Loucy (cell line): ENCODE data around the gene HACD3.

ENCODE experiments used
- H2AFZ ChIP-seq: fragments of 200-600 bp; sonication (generic); 2 replicates; pipeline ENCODE4 v1.6.0; 2016; ENCODE audit warnings: antibody characterized with exemption, mild to moderate bottlenecking, low read length, moderate library complexity
- H3F3A ChIP-seq: fragments of 200-600 bp; 2 replicates; pipeline ENCODE4 v1.6.0; 2016; ENCODE audit warnings: antibody characterized with exemption, low read depth, mild to moderate bottlenecking
- H3K27me3 ChIP-seq: fragments of 200-600 bp; sonication (generic); 2 replicates; pipeline ENCODE4 v1.6.1; 2014; ENCODE audit warnings: low read length, mild to moderate bottlenecking; ENCODE audit not compliant: insufficient read depth, poor library complexity, severe bottlenecking
- H3K36me3 ChIP-seq: fragments of 200-600 bp; sonication (generic); 2 replicates; pipeline ENCODE4 v1.6.1; 2016; ENCODE audit warnings: low read length; ENCODE audit not compliant: insufficient read depth
- H3K4me1 ChIP-seq: fragments of 200-600 bp; sonication (generic); 2 replicates; pipeline ENCODE4 v1.5.1; 2014; ENCODE audit warnings: low read length, mild to moderate bottlenecking; ENCODE audit not compliant: insufficient read depth, poor library complexity, severe bottlenecking
- H3K4me2 ChIP-seq: fragments of 200-600 bp; sonication (generic); 2 replicates; pipeline ENCODE4 v1.6.0; 2014; ENCODE audit warnings: antibody characterized with exemption, low read length, low read depth, mild to moderate bottlenecking; ENCODE audit not compliant: poor library complexity, severe bottlenecking
- H3K4me3 ChIP-seq: fragments of 200-600 bp; sonication (generic); 2 replicates; pipeline ENCODE4 v1.5.1; 2014; ENCODE audit warnings: low read length, mild to moderate bottlenecking, mixed read lengths; ENCODE audit not compliant: poor library complexity, severe bottlenecking
- H3K79me2 ChIP-seq: fragments of 200-600 bp; sonication (generic); 2 replicates; pipeline ENCODE4 v1.6.1; 2014; ENCODE audit warnings: low read length; ENCODE audit not compliant: insufficient read depth
- H3K9ac ChIP-seq: fragments of 200-600 bp; sonication (generic); 2 replicates; pipeline ENCODE4 v1.6.0; 2014; ENCODE audit warnings: mild to moderate bottlenecking, low read depth, low read length, moderate library complexity; ENCODE audit not compliant: poor library complexity, severe bottlenecking
- H3K9me2 ChIP-seq: fragments of 200-600 bp; sonication (generic); replicated peaks from 2 replicates; pipeline ENCODE4 v1.6.1; 2016; ENCODE audit warnings: low read depth, low read length, mixed read lengths
- H3K9me3 ChIP-seq: fragments of 200-600 bp; sonication (generic); 2 replicates; pipeline ENCODE4 v1.6.1; 2014; ENCODE audit warnings: mild to moderate bottlenecking, antibody characterized with exemption, low read length, low read depth; ENCODE audit not compliant: insufficient read depth
- H4K20me1 ChIP-seq: fragments of 200-600 bp; sonication (generic); 2 replicates; pipeline ENCODE4 v1.6.0; 2014; ENCODE audit warnings: antibody characterized with exemption, low read length, mild to moderate bottlenecking; ENCODE audit not compliant: insufficient read depth, poor library complexity, severe bottlenecking
- CTCF ChIP-seq: fragments of 200-600 bp; sonication (generic); conservative IDR thresholded peaks from 2 replicates; pipeline ENCODE4 v1.5.1; 2014; ENCODE audit warnings: mild to moderate bottlenecking, antibody characterized with exemption, low read length
- EZH2phosphoT487 ChIP-seq: fragments of 200-600 bp; IDR thresholded peaks from 2 replicates; pipeline ENCODE4 v1.6.1; 2018; ENCODE audit warnings: antibody characterized with exemption, mild to moderate bottlenecking, moderate library complexity, borderline replicate concordance

HACD3 gene

GRCh38 chr15:65521350-65521749 is 8.9 kb upstream of the HACD3 start:
- Histone ChIP-seq H3F3A (peaks cover 6% of the 10 kb centered on the region), H2AFZ (no peak overlapping the region), H3K4me1 (peaks cover 10% of the 10 kb centered on the region), H3K9ac (no peak overlapping the region), H3K36me3 (no peaks in the 10 kb centered on the region), H3K9me3 (no peaks in the 10 kb centered on the region), H3K27me3 (no peaks in the 10 kb centered on the region), H3K4me3 (no peak overlapping the region), H4K20me1 (peaks cover 7% of the 10 kb centered on the region), H3K79me2 (peaks cover 6% of the 10 kb centered on the region), H3K9me2 (no peaks in the 10 kb centered on the region), H3K4me2 (no peak overlapping the region)
- TF ChIP-seq EZH2phosphoT487 (no peak), CTCF (no peak)

GRCh38 chr15:65524226-65524625 is 6.0 kb upstream of the HACD3 start:
- Histone ChIP-seq H2AFZ (no peak overlapping the region), H3K9ac (no peak overlapping the region), H3K9me2 (no peaks in the 10 kb centered on the region), H3K27me3 (no peaks in the 10 kb centered on the region), H3K9me3 (no peaks in the 10 kb centered on the region), H4K20me1 (no peaks in the 10 kb centered on the region), H3K4me2 (no peak overlapping the region), H3K36me3 (no peaks in the 10 kb centered on the region), H3K79me2 (no peaks in the 10 kb centered on the region), H3K4me3 (no peak overlapping the region), H3K4me1 (no peaks in the 10 kb centered on the region), H3F3A (no peaks in the 10 kb centered on the region)
- TF ChIP-seq EZH2phosphoT487 (no peak), CTCF (no peak)

- H3K9me3 ChIP-seq, result no peaks in the 10 kb centered on the region
- no peak overlapping the region for H2AFZ ChIP-seq
- no peaks in the 10 kb centered on the region for H3K27me3 ChIP-seq
- no peaks in the 10 kb centered on the region for H3K9me2 ChIP-seq
- H3K4me2 ChIP-seq, result no peak overlapping the region
- H3K4me1 ChIP-seq, result no peaks in the 10 kb centered on the region
- H3K9ac ChIP-seq, result no peak overlapping the region
- H3K4me3 ChIP-seq, result no peak overlapping the region
- no peaks in the 10 kb centered on the region for H4K20me1 ChIP-seq
- H3K79me2 ChIP-seq, result peaks cover 4% of the 10 kb centered on the region
- TF ChIP-seq CTCF (no peak), EZH2phosphoT487 (no peak)
- H3K36me3 ChIP-seq, result no peaks in the 10 kb centered on the region
- no peaks in the 10 kb centered on the region for H3F3A ChIP-seq
These were observed 4.6 kb upstream of the HACD3 start for GRCh38 chr15:65525622-65526021.
